WI38 (cell line): Measurements from ENCODE around the gene UGT1A7.

ENCODE experiments used
- H3K4me3 ChIP-seq: 2 replicates; pipeline ENCODE4 v1.5.1; 2011; ENCODE audit warnings: low read depth, mild to moderate bottlenecking, control low read depth, low read length
- TF ChIP-seq, protein P1 (sequence below): IDR thresholded peaks from 2 replicates; pipeline ENCODE4 v1.5.1; 2012; ENCODE audit warnings: low read depth, mild to moderate bottlenecking, control low read depth, low read length

UGT1A7 gene

GRCh38 chr2:233801357-233802131, 119.8 kb downstream of the UGT1A7 start:
- TF ChIP-seq, protein P1, sequence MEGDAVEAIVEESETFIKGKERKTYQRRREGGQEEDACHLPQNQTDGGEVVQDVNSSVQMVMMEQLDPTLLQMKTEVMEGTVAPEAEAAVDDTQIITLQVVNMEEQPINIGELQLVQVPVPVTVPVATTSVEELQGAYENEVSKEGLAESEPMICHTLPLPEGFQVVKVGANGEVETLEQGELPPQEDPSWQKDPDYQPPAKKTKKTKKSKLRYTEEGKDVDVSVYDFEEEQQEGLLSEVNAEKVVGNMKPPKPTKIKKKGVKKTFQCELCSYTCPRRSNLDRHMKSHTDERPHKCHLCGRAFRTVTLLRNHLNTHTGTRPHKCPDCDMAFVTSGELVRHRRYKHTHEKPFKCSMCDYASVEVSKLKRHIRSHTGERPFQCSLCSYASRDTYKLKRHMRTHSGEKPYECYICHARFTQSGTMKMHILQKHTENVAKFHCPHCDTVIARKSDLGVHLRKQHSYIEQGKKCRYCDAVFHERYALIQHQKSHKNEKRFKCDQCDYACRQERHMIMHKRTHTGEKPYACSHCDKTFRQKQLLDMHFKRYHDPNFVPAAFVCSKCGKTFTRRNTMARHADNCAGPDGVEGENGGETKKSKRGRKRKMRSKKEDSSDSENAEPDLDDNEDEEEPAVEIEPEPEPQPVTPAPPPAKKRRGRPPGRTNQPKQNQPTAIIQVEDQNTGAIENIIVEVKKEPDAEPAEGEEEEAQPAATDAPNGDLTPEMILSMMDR, result no peak
- no peak overlapping the region for H3K4me3 ChIP-seq

DNA sequence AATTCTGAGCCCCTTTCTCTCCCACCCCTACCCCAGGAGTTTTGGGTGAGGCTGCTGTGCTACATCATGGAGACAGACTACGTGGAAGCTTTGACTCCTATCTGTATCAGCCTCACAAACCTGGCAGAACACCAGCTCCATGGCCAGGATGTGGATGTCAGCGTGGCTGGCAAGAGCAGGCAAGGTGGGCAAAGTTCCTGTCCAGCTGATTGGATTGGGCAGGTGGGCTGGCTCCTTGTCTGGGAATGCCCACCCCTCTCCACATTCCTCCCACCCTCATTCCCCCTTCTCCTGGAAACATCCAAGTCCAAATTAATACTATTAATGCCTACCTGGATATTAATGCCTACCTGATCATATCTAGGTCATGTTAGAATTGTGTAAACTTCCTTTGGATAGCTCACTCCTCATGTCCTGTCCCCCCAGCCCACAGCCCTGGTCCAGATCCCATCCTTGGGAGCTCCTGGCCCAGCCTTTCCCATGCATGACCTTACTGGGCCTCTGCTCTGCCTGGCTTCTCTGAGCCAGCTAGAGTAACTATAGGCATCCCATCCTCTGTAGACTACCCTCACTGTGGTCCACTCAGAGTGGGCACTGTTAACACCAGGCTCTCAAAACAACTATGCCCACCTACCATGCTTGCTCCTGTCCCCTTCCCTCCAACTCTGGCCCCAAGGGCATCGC, 120.6 kb downstream of the UGT1A7 start:
- H3K4me3 ChIP-seq, result no peak overlapping the region
- TF ChIP-seq, protein P1, result no peak

DNA sequence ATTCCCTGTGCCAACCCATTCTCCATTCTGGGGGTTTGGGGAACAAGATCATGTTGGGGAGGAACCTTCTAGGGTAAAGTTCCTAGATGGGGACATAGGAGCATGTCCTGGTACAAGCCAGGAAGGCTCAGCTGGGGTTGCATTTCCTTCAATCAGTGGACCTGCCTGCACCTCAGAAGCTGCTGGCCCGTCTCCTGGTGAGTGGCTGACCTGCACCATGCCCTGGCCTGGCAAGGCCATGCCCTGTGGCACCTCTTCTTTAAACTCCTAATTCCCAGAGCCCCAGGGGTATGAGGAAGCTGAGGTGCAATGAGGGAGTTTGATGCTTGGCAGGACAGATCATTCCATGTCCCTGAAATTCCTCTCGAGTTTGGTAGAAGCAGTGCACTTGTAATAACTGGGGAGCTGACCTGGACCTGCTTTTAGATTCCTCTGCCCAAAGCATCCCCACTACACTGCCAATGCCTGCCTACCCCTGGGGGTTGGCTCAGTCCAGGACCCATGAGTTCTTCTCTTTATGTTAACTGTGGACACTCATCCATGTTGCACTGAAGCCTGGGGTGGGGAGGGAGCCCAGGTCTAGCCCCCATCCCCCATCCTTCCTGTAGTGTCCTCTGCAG, 121.7 kb downstream of the UGT1A7 start:
- TF ChIP-seq, protein P1, result no peak
- H3K4me3 ChIP-seq, result no peak overlapping the region

- H3K4me3 ChIP-seq, result no peak overlapping the region
- TF ChIP-seq, protein P1, result no peak
Observed at GRCh38 chr2:233803994-233804393, 122.3 kb downstream of the UGT1A7 start.

GRCh38 chr2:233807215-233807865, 125.6 kb downstream of the UGT1A7 start:
- TF ChIP-seq, protein P1, result no peak
- H3K4me3 ChIP-seq, result no peak overlapping the region

DNA sequence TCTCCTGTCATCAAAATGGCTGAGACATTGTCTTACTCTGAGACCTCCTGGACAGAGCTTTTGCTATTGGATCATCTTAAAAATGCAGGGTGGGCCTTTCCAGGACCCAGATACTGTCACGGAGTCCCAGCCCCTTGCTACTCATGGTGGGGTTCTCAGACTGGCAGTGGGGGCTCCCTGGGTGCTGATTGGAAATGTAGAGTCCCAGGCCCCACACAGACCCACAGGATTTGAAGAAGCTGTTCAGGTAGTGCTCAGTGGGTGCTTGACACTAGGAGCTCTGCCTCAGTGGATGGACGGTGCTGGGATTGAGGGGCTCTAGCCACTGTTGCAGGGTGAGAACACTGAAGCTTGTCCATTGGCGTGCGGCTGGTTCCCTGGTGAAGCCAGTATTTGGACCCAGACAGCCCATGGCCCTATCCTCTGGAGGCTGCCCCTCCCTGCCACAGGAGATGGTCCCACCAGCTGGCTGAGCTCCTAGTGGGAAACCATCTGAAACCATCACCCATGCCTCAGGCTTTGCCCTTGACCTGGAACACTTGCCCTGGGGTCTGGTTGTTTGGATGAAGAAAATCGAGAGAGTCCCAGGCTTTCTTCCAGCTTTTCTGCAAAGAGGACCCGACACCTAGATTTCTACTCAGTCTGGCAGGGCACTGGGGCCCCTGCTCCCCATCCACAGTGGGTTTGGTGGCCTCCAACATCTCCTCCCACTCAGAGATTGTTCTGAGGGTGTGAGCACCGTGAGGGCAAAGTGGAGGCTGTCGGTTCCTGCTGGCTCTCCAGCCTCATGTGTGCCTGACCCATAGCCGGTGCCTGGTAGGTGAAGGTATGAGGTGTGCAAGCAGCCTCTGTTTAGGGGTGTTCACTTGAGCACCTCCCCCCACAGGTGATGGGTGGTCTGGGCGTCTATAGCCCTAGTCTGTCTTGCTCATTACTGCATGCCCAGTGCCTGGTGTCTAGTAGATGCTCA, 126.5 kb downstream of the UGT1A7 start:
- TF ChIP-seq, protein P1, result no peak
- no peak overlapping the region for H3K4me3 ChIP-seq
